T-helper 9 cell (primary cell): ENCODE data around the gene AKAP9.
"Not testable (repeated sequence)": the region's sequence is repeated elsewhere in the genome, so short reads cannot be mapped to it uniquely, and the experiment has no call there.

Source experiments
- DNase-seq: peaks from one replicate; pipeline ENCODE4 v3.0.0-alpha.2; 2020

AKAP9 gene

GRCh38 chr7:92020636-92021035 is 80.0 kb downstream of the AKAP9 start:
- DNase-seq = no peak

GRCh38 chr7:92025260-92025659 is 84.6 kb downstream of the AKAP9 start:
- no peak for DNase-seq

GRCh38 chr7:92026635-92027034 is 86.0 kb downstream of the AKAP9 start:
- DNase-seq = not testable (repeated sequence)

GRCh38 chr7:92027128-92027527 is 86.5 kb downstream of the AKAP9 start:
- DNase-seq = not testable (repeated sequence)

- no peak for DNase-seq
Measured at GRCh38 chr7:92028226-92028625, 87.6 kb downstream of the AKAP9 start.

GRCh38 chr7:92028686-92029085 is 88.0 kb downstream of the AKAP9 start:
- no peak for DNase-seq

- DNase-seq = no peak
Measured at GRCh38 chr7:92034116-92034515, 93.5 kb downstream of the AKAP9 start.

- DNase-seq = no peak
Measured at GRCh38 chr7:92035576-92035975, 94.9 kb downstream of the AKAP9 start.

GRCh38 chr7:92039900-92040299 is 99.2 kb downstream of the AKAP9 start:
- no peak for DNase-seq

GRCh38 chr7:92042056-92042737 is 101.5 kb downstream of the AKAP9 start:
- no peak for DNase-seq

- no peak for DNase-seq
Measured at GRCh38 chr7:92043098-92043497, 102.4 kb downstream of the AKAP9 start.

GRCh38 chr7:92043637-92044036 is 103.0 kb downstream of the AKAP9 start:
- DNase-seq = no peak

- DNase-seq = no peak
Measured at GRCh38 chr7:92044148-92044547, 103.5 kb downstream of the AKAP9 start.

GRCh38 chr7:92044940-92045339 is 104.3 kb downstream of the AKAP9 start:
- no peak for DNase-seq

- DNase-seq = no peak
Measured at GRCh38 chr7:92051655-92052054, 111.0 kb downstream of the AKAP9 start.

GRCh38 chr7:92052159-92052558 is 111.5 kb downstream of the AKAP9 start:
- no peak for DNase-seq

GRCh38 chr7:92052684-92053083 is 112.0 kb downstream of the AKAP9 start:
- no peak for DNase-seq

GRCh38 chr7:92053312-92053711 is 112.7 kb downstream of the AKAP9 start:
- DNase-seq = no peak

GRCh38 chr7:92056286-92056685 is 115.6 kb downstream of the AKAP9 start:
- DNase-seq = no peak

- DNase-seq = no peak
Measured at GRCh38 chr7:92057375-92057774, 116.7 kb downstream of the AKAP9 start.

- DNase-seq = no peak
Measured at GRCh38 chr7:92058040-92058439, 117.4 kb downstream of the AKAP9 start.

GRCh38 chr7:92058899-92059298 is 118.2 kb downstream of the AKAP9 start:
- DNase-seq = no peak

GRCh38 chr7:92061154-92061553 is 120.5 kb downstream of the AKAP9 start:
- DNase-seq = no peak

GRCh38 chr7:92064438-92065029 is 123.9 kb downstream of the AKAP9 start:
- DNase-seq = no peak

GRCh38 chr7:92071032-92071431 is 130.4 kb downstream of the AKAP9 start:
- DNase-seq = no peak
